Measurements from ENCODE around the gene IRF1. TPM values are rescaled to one million over a fixed set of nuclear protein-coding genes. Genes with fewer than 3 reads are reported as not detected.

The IRF1 gene
- total RNA-seq, 1 experiment from 2014 or later: 30.1 TPM

DNA sequence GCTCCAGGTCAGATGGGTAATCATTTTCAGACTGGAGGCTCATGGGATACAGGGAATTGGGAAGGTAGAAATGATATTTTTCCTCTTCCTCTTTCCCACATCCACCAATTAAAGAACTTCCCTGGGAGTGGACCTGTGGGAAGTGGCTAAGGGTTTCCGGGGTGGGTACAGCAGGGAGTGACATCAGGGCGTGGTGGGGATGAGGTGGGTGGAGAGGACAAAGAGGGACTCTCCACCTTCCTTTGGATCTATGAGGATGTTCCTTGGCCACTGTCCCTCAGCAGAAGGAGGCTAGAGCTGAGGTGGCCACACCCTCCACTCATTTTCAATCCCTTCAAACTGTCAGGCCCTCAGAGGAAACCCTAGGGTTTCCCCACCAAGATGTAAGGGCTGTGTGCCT is 54.7 kb downstream of the IRF1 start (continued):
- no peak for TF ChIP-seq SIN3A (IDR thresholded peaks at IDR 0.05; ENCODE audit: low read depth)

DNA sequence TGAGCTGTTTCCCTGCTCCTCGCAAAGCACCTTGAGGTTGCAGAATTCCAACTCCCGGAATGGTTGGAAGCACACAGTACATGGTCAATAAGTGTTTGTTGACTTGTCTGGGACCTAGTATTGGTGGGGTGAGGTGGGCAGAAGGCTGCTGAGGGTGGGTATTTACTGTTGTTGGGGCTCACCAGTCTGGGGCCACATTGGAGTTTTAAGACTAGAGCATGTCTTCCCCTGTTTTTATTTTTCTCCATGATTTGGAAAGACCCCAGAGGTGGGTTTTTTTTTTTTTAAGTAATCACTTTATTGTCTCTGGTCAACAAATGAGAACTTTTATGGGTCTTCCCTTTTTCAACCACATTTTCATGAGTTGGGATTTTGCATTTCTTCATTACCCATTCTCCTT is 55.1 kb downstream of the IRF1 start:
- no peaks in the 10 kb centered on the region for H3K36me3 ChIP-seq (ENCODE audit: control insufficient read depth in 1 of 2, insufficient read depth in 2 of 2, low read length in 2 of 2)
- POLR2A ChIA-PET: interaction anchor here (2.3 kb wide), 1 partner anchor 8 kb away, joined by 7 read pairs; no protein-coding TSS in a partner anchor
- BruUV-seq (replicated peaks): no TSS peak
- CTCF ChIA-PET: no interaction called here
- RAD21 ChIA-PET (ENCODE audit: low non-redundant PET in 1 of 2, low total read pairs in 2 of 2, uncharacterized antibody in 2 of 2, unreplicated experiment in 2 of 2): no interaction called here
- intact Hi-C loops (cut with micrococcal nuclease): no loop called here
- no peak overlapping the region for H3K27ac ChIP-seq (ENCODE audit: low read depth, low read length)
- no peak overlapping the region for H3K4me2 ChIP-seq (ENCODE audit: low read length)
- no peak overlapping the region for H2AFZ ChIP-seq (ENCODE audit: low read depth, low read length, poor library complexity, severe bottlenecking)
- no peak overlapping the region for H3K4me3 ChIP-seq (replicated peaks in 1 of 2; ENCODE audit: low read depth in 1 of 2, low read length in 2 of 2)
- peaks cover 4 to 15% of the 10 kb centered on the region in 2 experiments; a peak in 2 of 4 replicates for H3K4me1 ChIP-seq (ENCODE audit: control insufficient read depth in 1 of 2, insufficient read depth in 2 of 2, low read length in 2 of 2)
- H3K9me3 ChIP-seq (ENCODE audit: control insufficient read depth in 1 of 2, insufficient read depth in 1 of 2, low read depth in 1 of 2, low read length in 2 of 2): no peaks in the 10 kb centered on the region
- H3K27me3 ChIP-seq (ENCODE audit: insufficient read depth, low read length): no peaks in the 10 kb centered on the region
- H3K9ac ChIP-seq (ENCODE audit: low read length): no peak overlapping the region
- no peaks in the 10 kb centered on the region for H3K9me2 ChIP-seq (ENCODE audit: insufficient read depth)
- DNase-seq (ENCODE audit: low read depth, low spot score) (no peak), ATAC-seq (no peak)
- no peaks in the 10 kb centered on the region for H4K20me1 ChIP-seq (ENCODE audit: insufficient read depth)
- TF ChIP-seq CEBPB (IDR thresholded peaks at IDR 0.05; ENCODE audit: low read depth) (no peak), JUND (IDR thresholded peaks at IDR 0.05) (no peak), SRF (IDR thresholded peaks at IDR 0.05; ENCODE audit: low read depth) (no peak), ELF1 (IDR thresholded peaks at IDR 0.05; ENCODE audit: borderline replicate concordance, low read depth) (no peak), RAD21 (IDR thresholded peaks at IDR 0.05; ENCODE audit: low read depth) (no peak), REST (IDR thresholded peaks at IDR 0.05; ENCODE audit: low read depth) (no peak), POLR2A (IDR thresholded peaks at IDR 0.05; ENCODE audit: borderline replicate concordance, extremely low read depth, insufficient read depth, insufficient read length) (no peak), EZH2phosphoT487 (IDR thresholded peaks at IDR 0.05; ENCODE audit: borderline replicate concordance) (no peak), EGR1 (IDR thresholded peaks at IDR 0.05; ENCODE audit: low read depth) (no peak), TCF7L2 (IDR thresholded peaks at IDR 0.05; ENCODE audit: borderline replicate concordance, extremely low read depth, insufficient read depth, insufficient read length) (no peak), YY1 (IDR thresholded peaks at IDR 0.05; ENCODE audit: extremely low read depth, insufficient replicate concordance, low read depth, low read length) (no peak), SIN3A (IDR thresholded peaks at IDR 0.05; ENCODE audit: low read depth) (no peak), CTCF (IDR thresholded peaks at IDR 0.05 in 2 of 3, conservative IDR thresholded peaks at IDR 0.05 in 1 of 3; ENCODE audit: borderline replicate concordance in 1 of 3, insufficient read depth in 1 of 3, low read depth in 2 of 3, low read length in 2 of 3) (no peak), FOSL1 (IDR thresholded peaks at IDR 0.05; ENCODE audit: low read depth) (no peak), SP1 (IDR thresholded peaks at IDR 0.05; ENCODE audit: low read depth) (no peak), CBX3 (IDR thresholded peaks at IDR 0.05; ENCODE audit: low read depth) (no peak), POLR2AphosphoS5 (IDR thresholded peaks at IDR 0.05; ENCODE audit: low read depth, low read length) (no peak)
- TF ChIP-seq, protein P1, sequence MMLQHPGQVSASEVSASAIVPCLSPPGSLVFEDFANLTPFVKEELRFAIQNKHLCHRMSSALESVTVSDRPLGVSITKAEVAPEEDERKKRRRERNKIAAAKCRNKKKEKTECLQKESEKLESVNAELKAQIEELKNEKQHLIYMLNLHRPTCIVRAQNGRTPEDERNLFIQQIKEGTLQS (IDR thresholded peaks at IDR 0.05): no peak
- H3K79me2 ChIP-seq (ENCODE audit: insufficient read depth, low read length): no peaks in the 10 kb centered on the region

Data from HCT116 (cell line).